Esophagus (tissue), 2 donors: ENCODE data around the gene COL2A1. TPM values are rescaled to one million over a fixed set of nuclear protein-coding genes. Genes with fewer than 3 reads are reported as not detected.

ENCODE experiments used
- H3K27ac ChIP-seq, 2 donors: one replicate each; pipeline ENCODE4 v1.5.1; 2013; ENCODE audit warnings: low read depth in 2 of 2, mild to moderate bottlenecking in 2 of 2, inconsistent platforms in 1 of 2, low read length in 1 of 2, moderate library complexity in 1 of 2
- H3K27me3 ChIP-seq, 2 donors: one replicate each; pipeline ENCODE4 v1.6.1; 2013; ENCODE audit warnings: low read length in 2 of 2, control low read depth in 1 of 2, mild to moderate bottlenecking in 1 of 2; ENCODE audit not compliant: insufficient read depth in 2 of 2, control insufficient read depth in 1 of 2
- H3K36me3 ChIP-seq, 2 donors: one replicate each; pipeline ENCODE4 v1.6.1; 2013; ENCODE audit warnings: low read length in 1 of 2; ENCODE audit not compliant: control insufficient read depth in 2 of 2, insufficient read depth in 2 of 2
- H3K4me1 ChIP-seq, 2 donors: one replicate each; pipeline ENCODE4 v1.6.1; 2013; ENCODE audit warnings: low read length in 1 of 2; ENCODE audit not compliant: control insufficient read depth in 2 of 2, insufficient read depth in 2 of 2
- H3K4me3 ChIP-seq, 2 donors: one replicate each; pipeline ENCODE4 v1.5.1; 2013; ENCODE audit warnings: low read length in 2 of 2, mild to moderate bottlenecking in 2 of 2, low read depth in 1 of 2, moderate library complexity in 1 of 2
- H3K9me3 ChIP-seq, 2 donors: one replicate each; pipeline ENCODE4 v1.6.1; 2013; ENCODE audit warnings: mild to moderate bottlenecking in 2 of 2, low read depth in 1 of 2, low read length in 1 of 2, moderate library complexity in 1 of 2; ENCODE audit not compliant: control insufficient read depth in 2 of 2, insufficient read depth in 1 of 2
- WGBS, 2 donors: extraction: QIAGEN DNeasy Blood & Tissue Kit; methylation state at CpG; one replicate each; pipeline ENCODE4 v1.1.7; 2013; 5-methylcytosine and 5-hydroxymethylcytosine counted together
- polyA plus RNA-seq, 2 donors: library from polyadenylated mRNA; stranded (reverse); fragments of 200-250 nt; gene quantifications; one replicate each; pipeline ENCODE4 v1.2.3, GENCODE V29; 2013
- donor health status: healthy with polysubstance abuse.
- donor health status: Bipolar disorder and iron deficiency.

The COL2A1 gene
- polyA plus RNA-seq, 2 donors = 0.01 TPM; not detected in 1

- Histone ChIP-seq H3K36me3 (no peaks in the 10 kb centered on the region), H3K27me3 (no peaks in the 10 kb centered on the region), H3K4me1 (no peaks in the 10 kb centered on the region), H3K27ac (no peak overlapping the region), H3K9me3 (no peaks in the 10 kb centered on the region), H3K4me3 (no peak overlapping the region)
- 54 to 58% methylated on average over 9 of the region's 9 CpGs for WGBS, 2 donors
Measured at GRCh38 chr12:47935184-47935583, 69.1 kb downstream of the COL2A1 start.

- Histone ChIP-seq H3K36me3 (no peaks in the 10 kb centered on the region), H3K4me1 (no peaks in the 10 kb centered on the region), H3K4me3 (no peak overlapping the region), H3K9me3 (no peaks in the 10 kb centered on the region), H3K27me3 (no peaks in the 10 kb centered on the region), H3K27ac (no peak overlapping the region)
- 71 to 85% methylated on average over 1 of the region's 1 CpG for WGBS, 2 donors
Measured at GRCh38 chr12:47931187-47931586, 73.1 kb downstream of the COL2A1 start.

- no peak overlapping the region for H3K4me3 ChIP-seq
- H3K27ac ChIP-seq = no peak overlapping the region
- WGBS, 2 donors = 93 to 96% methylated on average over 5 of the region's 5 CpGs
- H3K36me3 ChIP-seq = no peaks in the 10 kb centered on the region
- H3K27me3 ChIP-seq = no peaks in the 10 kb centered on the region
- no peaks in the 10 kb centered on the region for H3K4me1 ChIP-seq
- H3K9me3 ChIP-seq = no peaks in the 10 kb centered on the region
Measured at GRCh38 chr12:47930634-47931033, 73.6 kb downstream of the COL2A1 start.

GRCh38 chr12:47927346-47927745 is 76.9 kb downstream of the COL2A1 start:
- Histone ChIP-seq H3K27ac (no peak overlapping the region), H3K4me1 (no peaks in the 10 kb centered on the region), H3K36me3 (no peaks in the 10 kb centered on the region), H3K27me3 (peaks cover 0 to 5% of the 10 kb centered on the region in 2 donors), H3K4me3 (no peak overlapping the region), H3K9me3 (no peaks in the 10 kb centered on the region)
- 76 to 85% methylated on average over 3 of the region's 3 CpGs for WGBS, 2 donors

Other genes with a start within 250 kb of the COL2A1 start
- gene RAPGEF3, start 245.6 kb downstream of the COL2A1 start, polyA plus RNA-seq = 10 to 100 TPM; 23.2 to 75.2 TPM
- gene SLC48A1, start 231.2 kb downstream of the COL2A1 start, polyA plus RNA-seq = 10 to 100 TPM; 17.7 to 20.6 TPM
- gene HDAC7, start 184.6 kb downstream of the COL2A1 start, polyA plus RNA-seq = 10 to 100 TPM; 20.9 to 35.6 TPM
- 10 to 100 TPM in 1 of 2 donors, 1 to 10 TPM in 1; 8.8 to 10.8 TPM for gene VDR, start 99.5 kb downstream of the COL2A1 start, polyA plus RNA-seq
- 10 to 100 TPM; 22.0 to 51.1 TPM for gene TMEM106C, start 40.9 kb downstream of the COL2A1 start, polyA plus RNA-seq
- 1 to 10 TPM; 2.7 to 3.9 TPM for gene SENP1, start 101.6 kb upstream of the COL2A1 start, polyA plus RNA-seq
- 10 to 100 TPM; 15.4 to 21.6 TPM for gene PFKM, start 114.9 kb upstream of the COL2A1 start, polyA plus RNA-seq
- gene ASB8, start 153.0 kb upstream of the COL2A1 start, polyA plus RNA-seq = 10 to 100 TPM in 1 of 2 donors, 1 to 10 TPM in 1; 9.9 to 16.4 TPM
- under 1 TPM; 0.28 to 0.80 TPM for gene CCDC184, start 179.2 kb upstream of the COL2A1 start, polyA plus RNA-seq
- gene OR10AD1, start 198.8 kb upstream of the COL2A1 start, polyA plus RNA-seq = not detected